GM19468 (cell line): ENCODE data around the gene KCNJ14.
"Not testable (repeated sequence)": the region's sequence is repeated elsewhere in the genome, so short reads cannot be mapped to it uniquely, and the experiment has no call there.

Experiments used
- ATAC-seq: cut with Tn5 transposase; IDR thresholded peaks from one replicate; pipeline ENCODE4 v1.9.1; 2021; ENCODE audit warnings: mild to moderate bottlenecking, moderate library complexity, moderate number of reproducible peaks; ENCODE audit not compliant: unreplicated experiment; ENCODE audit errors: extremely low read depth

The KCNJ14 gene

GRCh38 chr19:48484931-48485612 lies 29.7 kb downstream of the KCNJ14 start:
- no peak for ATAC-seq

GRCh38 chr19:48486706-48487105 lies 31.3 kb downstream of the KCNJ14 start:
- not testable (repeated sequence) for ATAC-seq

GRCh38 chr19:48487544-48487943 lies 32.2 kb downstream of the KCNJ14 start:
- no peak for ATAC-seq

GRCh38 chr19:48487948-48488347 lies 32.6 kb downstream of the KCNJ14 start:
- no peak for ATAC-seq

- not testable (repeated sequence) for ATAC-seq
These were observed 33.1 kb downstream of the KCNJ14 start for GRCh38 chr19:48488478-48488877.

GRCh38 chr19:48489608-48490216 lies 34.3 kb downstream of the KCNJ14 start:
- no peak for ATAC-seq

GRCh38 chr19:48490981-48491792 lies 35.8 kb downstream of the KCNJ14 start:
- no peak for ATAC-seq

- no peak for ATAC-seq
These were observed 36.4 kb downstream of the KCNJ14 start for GRCh38 chr19:48491793-48492123.

GRCh38 chr19:48492925-48493717 lies 37.7 kb downstream of the KCNJ14 start:
- ATAC-seq, result no peak

- ATAC-seq, result no peak
These were observed 38.5 kb downstream of the KCNJ14 start for GRCh38 chr19:48493718-48494401.

- ATAC-seq, result no peak
These were observed 40.0 kb downstream of the KCNJ14 start for GRCh38 chr19:48495396-48495795.

GRCh38 chr19:48496959-48497727 lies 41.8 kb downstream of the KCNJ14 start:
- ATAC-seq, result no peak

- ATAC-seq, result no peak
These were observed 42.6 kb downstream of the KCNJ14 start for GRCh38 chr19:48497728-48498594.

GRCh38 chr19:48498595-48499311 lies 43.4 kb downstream of the KCNJ14 start:
- no peak for ATAC-seq

- ATAC-seq, result no peak
These were observed 44.1 kb downstream of the KCNJ14 start for GRCh38 chr19:48499316-48500090.

- ATAC-seq, result no peak
These were observed 45.6 kb downstream of the KCNJ14 start for GRCh38 chr19:48500830-48501493.
